HepG2 (cell line): Measurements from ENCODE around the gene NPHP3. TPM values are rescaled to one million over a fixed set of nuclear protein-coding genes. Genes with fewer than 3 reads are reported as not detected.
A peak's percentile ranks its signal among the peaks of the same experiment; 100 is the strongest.

ENCODE experiments used
- ATAC-seq: fragments of 200-7000 bp; cut with Tn5 transposase; 3 replicates; pipeline ENCODE4 v1.9.1; 2020; ENCODE audit warnings: mild to moderate bottlenecking, moderate library complexity
- BruUV-seq: library from RNA; stranded (reverse); fragments of 400-500 nt; replicated peaks from 2 replicates; lab custom pipeline; 2021; lab: Mats Ljungman, UMichigan
- CTCF ChIA-PET: fragments of 300-600 bp; formaldehyde crosslinking; extraction: SDS; loops from one replicate; lab custom pipeline; 2021; ENCODE audit warnings: low total read pairs, inconsistent platforms, low intra/inter-chr PET ratio; lab: Yijun Ruan, JAX
- POLR2A ChIA-PET: fragments of 350-600 bp; sonication (Branson Sonifier 250); formaldehyde crosslinking; loops from one replicate; lab custom pipeline; 2020; ENCODE audit warnings: antibody characterized with exemption, inconsistent platforms; lab: Yijun Ruan, JAX
- DNase-seq: peaks from one replicate; pipeline ENCODE4 v3.0.0-alpha.2; 2015; ENCODE audit warnings: low spot score
- FAIRE-seq: peaks from 3 replicates; lab custom pipeline; 2011; peaks lifted over from hg19 to GRCh38; lab: Jason Lieb, UNC
- H2AFZ ChIP-seq: one replicate; pipeline ENCODE4 v1.6.1; 2011; ENCODE audit warnings: low read length, inconsistent platforms
- H3K27ac ChIP-seq: fragments of 300-600 bp; 3 replicates; pipeline ENCODE4 v1.8.0; 2011; ENCODE audit warnings: mixed run types, mild to moderate bottlenecking, mixed read lengths, low read length, inconsistent platforms; ENCODE audit not compliant: insufficient read depth; ENCODE audit errors: extremely low read length
- H3K27me3 ChIP-seq, 2 experiments: fragments of 200-600 bp in 1 of 2; 2 replicates in 1 of 2; 3 replicates in 1 of 2; pipeline versions ENCODE4 v1.6.0 to v1.8.0; 2011; ENCODE audit warnings: low read length in 2 of 2, mild to moderate bottlenecking in 2 of 2, moderate library complexity in 2 of 2, inconsistent platforms in 1 of 2; ENCODE audit not compliant: insufficient read depth in 2 of 2, control insufficient read depth in 1 of 2
- H3K36me3 ChIP-seq, 2 experiments: fragments of 200-600 bp in 1 of 2; replicated peaks in 1 of 2; 2 replicates in 1 of 2; 3 replicates in 1 of 2; pipeline versions ENCODE4 v1.5.1 to v1.8.0; 2011; ENCODE audit warnings: low read length in 2 of 2, inconsistent platforms in 1 of 2; ENCODE audit not compliant: insufficient read depth in 2 of 2, control insufficient read depth in 1 of 2
- H3K4me1 ChIP-seq: 2 replicates; pipeline ENCODE4 v1.5.1; 2012; ENCODE audit warnings: low read length, inconsistent platforms; ENCODE audit not compliant: insufficient read depth
- H3K4me2 ChIP-seq: 2 replicates; pipeline ENCODE4 v1.6.0; 2011; ENCODE audit warnings: low read depth, low read length, inconsistent platforms
- H3K4me3 ChIP-seq, 3 experiments: fragments of 200-600 bp in 1 of 3; sonication (generic), shearing (Covaris generic) in 1 of 3; replicated peaks in 1 of 3; 2 replicates each; pipeline ENCODE4 v1.5.1; 2011 to 2016; ENCODE audit warnings: low read length in 3 of 3, inconsistent platforms in 2 of 3, low read depth in 2 of 3, mild to moderate bottlenecking in 2 of 3, control low read depth in 1 of 3, mixed read lengths in 1 of 3; ENCODE audit not compliant: insufficient read depth in 1 of 3
- H3K79me2 ChIP-seq: one replicate; pipeline ENCODE4 v1.6.1; 2011; ENCODE audit warnings: low read length, inconsistent platforms; ENCODE audit not compliant: insufficient read depth
- H3K9ac ChIP-seq: 2 replicates; pipeline ENCODE4 v1.6.0; 2011; ENCODE audit warnings: mild to moderate bottlenecking, low read depth, low read length, inconsistent platforms; ENCODE audit not compliant: insufficient read depth
- H3K9me3 ChIP-seq: 2 replicates; pipeline ENCODE4 v1.5.1; 2012; ENCODE audit warnings: mild to moderate bottlenecking, low read length
- H4K20me1 ChIP-seq: 2 replicates; pipeline ENCODE4 v1.6.0; 2011; ENCODE audit warnings: inconsistent platforms, mild to moderate bottlenecking, low read length, moderate library complexity; ENCODE audit not compliant: insufficient read depth
- JUN ChIP-seq: sonication (generic); formaldehyde crosslinking; IDR thresholded peaks from 2 replicates; pipeline ENCODE4 v1.4.0; 2020; ENCODE audit warnings: mild to moderate bottlenecking, missing genetic modification reagents
- KLF13 ChIP-seq: sonication (generic); formaldehyde crosslinking; IDR thresholded peaks from 2 replicates; pipeline ENCODE4 v1.4.0; 2020; ENCODE audit warnings: mild to moderate bottlenecking, missing genetic modification reagents
- MED8 ChIP-seq: sonication (generic); formaldehyde crosslinking; IDR thresholded peaks from 2 replicates; pipeline ENCODE4 v1.8.1; 2023; ENCODE audit warnings: mild to moderate bottlenecking, missing genetic modification reagents; ENCODE audit not compliant: insufficient replicate concordance
- SOX5 ChIP-seq: IDR thresholded peaks from 2 replicates; pipeline ENCODE4 v1.6.1; 2016; ENCODE audit warnings: borderline replicate concordance
- ZNF234 ChIP-seq: sonication (generic); formaldehyde crosslinking; conservative IDR thresholded peaks from 2 replicates; pipeline ENCODE4 v1.5.1; 2020; ENCODE audit warnings: mild to moderate bottlenecking, missing genetic modification reagents
- ZNF329 ChIP-seq: sonication (generic); formaldehyde crosslinking; IDR thresholded peaks from 2 replicates; pipeline ENCODE4 v1.9.0; 2021; ENCODE audit warnings: low read depth, mild to moderate bottlenecking, missing genetic modification reagents
- ZNF552 ChIP-seq: sonication (generic); formaldehyde crosslinking; IDR thresholded peaks from 2 replicates; pipeline ENCODE4 v1.9.0; 2022; ENCODE audit warnings: missing genetic modification reagents, mild to moderate bottlenecking, borderline replicate concordance
- ZNF749 ChIP-seq: sonication (generic); formaldehyde crosslinking; IDR thresholded peaks from 2 replicates; pipeline ENCODE4 v1.8.0; 2022; ENCODE audit warnings: mild to moderate bottlenecking, missing genetic modification reagents, moderate library complexity, borderline replicate concordance
- WGBS: methylation state at CpG from one replicate; pipeline ENCODE4 v1.1.6; 2017; ENCODE audit warnings: low lambda C conversion rate; 5-methylcytosine and 5-hydroxymethylcytosine counted together
- in situ Hi-C: cut with HindIII; loops from 2 replicates; pipeline ENCODE4 v1.10.0; 2017; ENCODE audit warnings: low pct_unique_long_range_greater_than_20kb; ENCODE audit not compliant: extremely low pct_ligation_motif_present
- intact Hi-C: fragments of 100-400 bp; cut with micrococcal nuclease; formaldehyde crosslinking; loops from one replicate; pipeline ENCODE4 v1.10.0; 2022; ENCODE audit not compliant: unreplicated experiment
- polyA plus RNA-seq, 8 experiments: library from polyadenylated mRNA; depleted of rRNA in 3 of 8; stranded (reverse) in 7 of 8; unstranded in 1 of 8; fragments of >200 nt; fragmentation: Illumina TruSeq in 4 of 8; extraction: Trizol in 4 of 8; gene quantifications; 2 replicates each; pipeline versions ENCODE4 v1.2.1 to v1.2.3, GENCODE V29; 2011 to 2016; ENCODE audit warnings: low read depth in 4 of 8, missing spikeins in 1 of 8, mixed read lengths in 1 of 8; ENCODE audit not compliant: insufficient read depth in 1 of 8
- total RNA-seq, 5 experiments: library from RNA; depleted of rRNA; stranded (reverse); fragments of >200 nt; fragmentation: Illumina TruSeq; extraction: Trizol; gene quantifications; 2 replicates each; pipeline ENCODE4 v1.2.3, GENCODE V29; 2016; ENCODE audit warnings: low read depth in 1 of 5
- TF ChIP-seq, protein P1 (sequence below): sonication (generic); formaldehyde crosslinking; IDR thresholded peaks from 2 replicates; pipeline ENCODE4 v1.4.0; 2020; ENCODE audit warnings: missing genetic modification reagents
- TF ChIP-seq, protein P2 (sequence below), 2 experiments: sonication (generic) in 1 of 2; formaldehyde crosslinking in 1 of 2; IDR thresholded peaks; 2 replicates each; pipeline versions ENCODE4 v1.5.1 to v1.6.1; 2011 to 2020; ENCODE audit warnings: borderline replicate concordance in 1 of 2, low read depth in 1 of 2, low read length in 1 of 2, mild to moderate bottlenecking in 1 of 2, missing genetic modification reagents in 1 of 2, moderate library complexity in 1 of 2
- TF ChIP-seq, protein P3 (sequence below): sonication (generic); formaldehyde crosslinking; IDR thresholded peaks from 2 replicates; pipeline ENCODE4 v1.5.0; 2020; ENCODE audit warnings: mild to moderate bottlenecking, missing genetic modification reagents
- TF ChIP-seq, protein P4 (sequence below): sonication (generic); formaldehyde crosslinking; IDR thresholded peaks from 2 replicates; pipeline ENCODE4 v1.8.1; 2023; ENCODE audit warnings: mild to moderate bottlenecking, moderate library complexity, missing genetic modification reagents

NPHP3 gene
- total and polyA plus RNA-seq, 2 of the 13 experiments (the other 11 are each of a cell fraction or from before 2014, with no cell fraction given), result 11.0 to 20.2 TPM

DNA sequence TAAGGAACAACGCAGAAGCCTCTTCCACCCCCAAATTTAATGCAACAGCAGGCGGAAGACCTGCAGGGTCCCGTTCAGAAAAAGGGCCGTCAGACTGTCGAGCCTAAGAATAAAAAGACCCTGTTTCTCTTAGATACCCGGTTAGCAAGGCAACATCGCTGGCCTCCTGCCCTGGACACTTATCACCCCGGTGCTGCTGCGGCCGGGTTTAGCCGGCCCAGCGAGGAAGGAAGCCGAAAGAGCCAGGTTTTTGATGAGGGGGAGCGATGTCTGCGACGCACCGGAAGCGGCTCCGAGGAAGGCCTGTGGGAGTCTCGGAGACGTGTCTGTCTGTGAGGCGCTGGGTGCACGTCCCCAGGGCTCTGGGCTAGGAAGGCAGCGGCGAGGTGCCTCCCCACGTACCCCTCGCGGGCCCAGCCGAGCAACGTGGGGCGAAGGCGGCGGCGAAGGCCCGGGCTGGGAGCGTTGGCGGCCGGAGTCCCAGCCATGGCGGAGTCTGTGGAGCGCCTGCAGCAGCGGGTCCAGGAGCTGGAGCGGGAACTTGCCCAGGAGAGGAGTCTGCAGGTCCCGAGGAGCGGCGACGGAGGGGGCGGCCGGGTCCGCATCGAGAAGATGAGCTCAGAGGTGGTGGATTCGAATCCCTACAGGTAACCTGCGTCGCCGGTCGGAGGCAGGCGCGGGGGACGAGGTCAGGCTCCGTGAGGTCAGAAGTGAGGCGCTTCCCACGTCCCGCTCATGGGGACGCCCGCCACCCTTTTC lies 62.0 kb downstream of the NPHP3 start, which contains the start of gene UBA5:
TSS of gene UBA5 (plus strand) at position 278 of the 759 bp plus-strand sequence. CDS start at position 487, 209 bp downstream.
- H3K9ac ChIP-seq, result peak within 1 kb of the TSS; percentile 96
- intact Hi-C loops, result no loop called here
- H2AFZ ChIP-seq, result peak within 1 kb of the TSS; percentile 65
- H3K79me2 ChIP-seq, result peaks cover 55% of the 10 kb centered on the region
- in situ Hi-C loops, result no loop called here
- H3K4me2 ChIP-seq, result peak within 1 kb of the TSS; percentile 79
- BruUV-seq, result no TSS peak
- no peaks in the 10 kb centered on the region for H3K27me3 ChIP-seq
- CTCF ChIA-PET, result no interaction called here
- peak; percentile 32 for DNase-seq
- peak within 1 kb of the TSS; percentile 89 to 100 (median 96) for H3K4me3 ChIP-seq
- H3K36me3 ChIP-seq, result no peaks in the 10 kb centered on the region; a peak in 1 of 5 replicates
- no peaks in the 10 kb centered on the region for H3K9me3 ChIP-seq
- peaks cover 58% of the 10 kb centered on the region for H3K4me1 ChIP-seq
- peaks cover 8% of the 10 kb centered on the region; the same call in 1 of the 2 replicates for H4K20me1 ChIP-seq
- ATAC-seq, result peak; percentile 77
- H3K27ac ChIP-seq, result peak within 1 kb of the TSS; percentile 88
- POLR2A ChIA-PET, result interaction anchor here (1.0 to 2.4 kb wide), 8 partner anchors 8 to 111 kb away, joined by 3 to 8 read pairs (median 5); no protein-coding TSS in a partner anchor
- WGBS, result 0% methylated on average over 11 of the region's 64 CpGs
- FAIRE-seq, result no peak
- TF ChIP-seq ZNF749 (0 out of 2 replicates have a peak, but pooled peaks have one; percentile 22), KLF13 (no peak; the same call in 1 of the 2 replicates), MED8 (CRISPR knock-in tag) (peak; percentile 83), ZNF234 (CRISPR knock-in tag) (peak; percentile 52; the same call in 1 of the 2 replicates), SOX5 (peak; percentile 42; the same call in 1 of the 2 replicates), JUN (CRISPR knock-in tag) (no peak), ZNF552 (CRISPR knock-in tag) (0 out of 2 replicates have a peak, but pooled peaks have one; percentile 21), ZNF329 (CRISPR knock-in tag) (peak; percentile 73; the same call in 1 of the 2 replicates)
- TF ChIP-seq, protein P1, sequence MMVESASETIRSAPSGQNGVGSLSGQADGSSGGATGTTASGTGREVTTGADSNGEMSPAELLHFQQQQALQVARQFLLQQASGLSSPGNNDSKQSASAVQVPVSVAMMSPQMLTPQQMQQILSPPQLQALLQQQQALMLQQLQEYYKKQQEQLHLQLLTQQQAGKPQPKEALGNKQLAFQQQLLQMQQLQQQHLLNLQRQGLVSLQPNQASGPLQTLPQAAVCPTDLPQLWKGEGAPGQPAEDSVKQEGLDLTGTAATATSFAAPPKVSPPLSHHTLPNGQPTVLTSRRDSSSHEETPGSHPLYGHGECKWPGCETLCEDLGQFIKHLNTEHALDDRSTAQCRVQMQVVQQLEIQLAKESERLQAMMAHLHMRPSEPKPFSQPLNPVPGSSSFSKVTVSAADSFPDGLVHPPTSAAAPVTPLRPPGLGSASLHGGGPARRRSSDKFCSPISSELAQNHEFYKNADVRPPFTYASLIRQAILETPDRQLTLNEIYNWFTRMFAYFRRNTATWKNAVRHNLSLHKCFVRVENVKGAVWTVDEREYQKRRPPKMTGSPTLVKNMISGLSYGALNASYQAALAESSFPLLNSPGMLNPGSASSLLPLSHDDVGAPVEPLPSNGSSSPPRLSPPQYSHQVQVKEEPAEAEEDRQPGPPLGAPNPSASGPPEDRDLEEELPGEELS (CRISPR knock-in tag), result no peak
- TF ChIP-seq, protein P2, sequence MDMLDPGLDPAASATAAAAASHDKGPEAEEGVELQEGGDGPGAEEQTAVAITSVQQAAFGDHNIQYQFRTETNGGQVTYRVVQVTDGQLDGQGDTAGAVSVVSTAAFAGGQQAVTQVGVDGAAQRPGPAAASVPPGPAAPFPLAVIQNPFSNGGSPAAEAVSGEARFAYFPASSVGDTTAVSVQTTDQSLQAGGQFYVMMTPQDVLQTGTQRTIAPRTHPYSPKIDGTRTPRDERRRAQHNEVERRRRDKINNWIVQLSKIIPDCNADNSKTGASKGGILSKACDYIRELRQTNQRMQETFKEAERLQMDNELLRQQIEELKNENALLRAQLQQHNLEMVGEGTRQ (IDR thresholded peaks at IDR 0.05; ENCODE audit: low read depth, low read length), result no peak
- TF ChIP-seq, protein P2 (CRISPR knock-in tag; IDR thresholded peaks at IDR 0.05; ENCODE audit: borderline replicate concordance), result 0 out of 2 replicates have a peak, but pooled peaks have one; percentile 2
- TF ChIP-seq, protein P3, sequence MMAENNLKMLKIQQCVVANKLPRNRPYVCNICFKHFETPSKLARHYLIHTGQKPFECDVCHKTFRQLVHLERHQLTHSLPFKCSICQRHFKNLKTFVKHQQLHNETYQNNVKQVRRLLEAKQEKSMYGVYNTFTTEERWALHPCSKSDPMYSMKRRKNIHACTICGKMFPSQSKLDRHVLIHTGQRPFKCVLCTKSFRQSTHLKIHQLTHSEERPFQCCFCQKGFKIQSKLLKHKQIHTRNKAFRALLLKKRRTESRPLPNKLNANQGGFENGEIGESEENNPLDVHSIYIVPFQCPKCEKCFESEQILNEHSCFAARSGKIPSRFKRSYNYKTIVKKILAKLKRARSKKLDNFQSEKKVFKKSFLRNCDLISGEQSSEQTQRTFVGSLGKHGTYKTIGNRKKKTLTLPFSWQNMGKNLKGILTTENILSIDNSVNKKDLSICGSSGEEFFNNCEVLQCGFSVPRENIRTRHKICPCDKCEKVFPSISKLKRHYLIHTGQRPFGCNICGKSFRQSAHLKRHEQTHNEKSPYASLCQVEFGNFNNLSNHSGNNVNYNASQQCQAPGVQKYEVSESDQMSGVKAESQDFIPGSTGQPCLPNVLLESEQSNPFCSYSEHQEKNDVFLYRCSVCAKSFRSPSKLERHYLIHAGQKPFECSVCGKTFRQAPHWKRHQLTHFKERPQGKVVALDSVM (CRISPR knock-in tag), result peak; percentile 28; the same call in 1 of the 2 replicates
- TF ChIP-seq, protein P4, sequence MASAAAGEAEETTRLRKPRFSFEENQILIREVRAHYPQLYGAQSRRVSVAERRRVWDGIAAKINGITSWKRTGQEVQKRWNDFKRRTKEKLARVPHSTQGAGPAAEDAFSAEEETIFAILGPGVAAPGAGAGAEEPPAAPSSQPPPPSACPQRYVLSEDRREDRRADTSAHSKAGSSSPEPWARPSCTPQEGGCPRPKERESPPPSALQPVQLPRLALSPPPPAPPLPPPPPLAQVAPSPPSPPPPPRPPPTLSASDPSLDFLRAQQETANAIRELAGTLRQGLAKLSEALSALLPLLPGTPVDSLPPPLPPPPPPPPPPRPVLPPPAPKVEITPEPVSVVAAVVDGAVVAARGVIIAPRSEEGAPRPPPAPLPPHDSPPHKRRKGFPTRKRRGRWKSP, result 0 out of 2 replicates have a peak, but pooled peaks have one; percentile 27
